PC-9 (cell line): ENCODE measurements around the gene ANTXR2. TPM values are rescaled to one million over a fixed set of nuclear protein-coding genes. Genes with fewer than 3 reads are reported as not detected.

Experiments used
- BruUV-seq: library from RNA; stranded (reverse); fragments of 400-500 nt; replicated peaks from 2 replicates; lab custom pipeline; 2021; lab: Mats Ljungman, UMichigan
- CTCF ChIA-PET: fragments of 300-600 bp; sonication (Branson Sonifier 250); formaldehyde crosslinking; loops from one replicate; lab custom pipeline; 2022; ENCODE audit warnings: antibody characterized with exemption; lab: Charles Lee
- POLR2A ChIA-PET: fragments of 300-600 bp; sonication (Branson Sonifier 250); formaldehyde crosslinking; loops from one replicate; lab custom pipeline; 2022; ENCODE audit warnings: antibody characterized with exemption; ENCODE audit not compliant: unreplicated experiment; lab: Charles Lee
- DNase-seq, 2 experiments: peaks; one replicate each; pipeline versions ENCODE4 v3.0.0 to v3.0.0-alpha.2; 2015 to 2022; ENCODE audit warnings: mixed read lengths in 1 of 2
- H2AFZ ChIP-seq: fragments of 200-600 bp; sonication (generic); 2 replicates; pipeline ENCODE4 v1.8.1; 2017; ENCODE audit warnings: antibody characterized with exemption
- H3F3A ChIP-seq: fragments of 200-600 bp; sonication (generic); 2 replicates; pipeline ENCODE4 v1.8.1; 2017; ENCODE audit warnings: antibody characterized with exemption, mild to moderate bottlenecking, low read depth; ENCODE audit not compliant: insufficient read depth
- H3K27ac ChIP-seq: fragments of 200-600 bp; sonication (generic); 2 replicates; pipeline ENCODE4 v1.6.1; 2016; ENCODE audit warnings: mixed run types
- H3K27me3 ChIP-seq: fragments of 200-600 bp; sonication (generic); 2 replicates; pipeline ENCODE4 v1.6.1; 2016; ENCODE audit warnings: low read depth, mixed run types; ENCODE audit not compliant: insufficient read depth
- H3K36me3 ChIP-seq: fragments of 200-600 bp; sonication (generic); 2 replicates; pipeline ENCODE4 v1.6.1; 2016; ENCODE audit warnings: low read depth, mixed run types
- H3K4me1 ChIP-seq: fragments of 200-600 bp; sonication (generic); replicated peaks from 2 replicates; pipeline ENCODE4 v1.6.1; 2016; ENCODE audit warnings: mixed run types; ENCODE audit not compliant: insufficient read depth
- H3K4me2 ChIP-seq: fragments of 200-600 bp; sonication (generic); 2 replicates; pipeline ENCODE4 v1.6.1; 2017; ENCODE audit warnings: mixed run types
- H3K4me3 ChIP-seq: fragments of 200-600 bp; sonication (generic); 2 replicates; pipeline ENCODE4 v1.6.1; 2016; ENCODE audit warnings: mixed run types
- H3K79me2 ChIP-seq: fragments of 200-600 bp; sonication (generic); 2 replicates; pipeline ENCODE4 v1.6.1; 2017; ENCODE audit warnings: low read depth, mixed run types
- H3K9me2 ChIP-seq: fragments of 200-600 bp; sonication (generic); 2 replicates; pipeline ENCODE4 v1.8.1; 2017; ENCODE audit warnings: mild to moderate bottlenecking; ENCODE audit not compliant: insufficient read depth
- H3K9me3 ChIP-seq: fragments of 200-600 bp; sonication (generic); 2 replicates; pipeline ENCODE4 v1.8.1; 2016; ENCODE audit warnings: low read depth; ENCODE audit not compliant: insufficient read depth
- H4K20me1 ChIP-seq: fragments of 200-600 bp; sonication (generic); 2 replicates; pipeline ENCODE4 v1.8.1; 2017; ENCODE audit not compliant: insufficient read depth
- CTCF ChIP-seq: fragments of 200-600 bp; sonication (generic); conservative IDR thresholded peaks from 2 replicates; pipeline ENCODE4 v1.6.1; 2017; ENCODE audit warnings: mixed run types, antibody characterized with exemption, mild to moderate bottlenecking, moderate library complexity
- EZH2 ChIP-seq: fragments of 200-600 bp; sonication (generic); IDR thresholded peaks from 2 replicates; pipeline ENCODE4 v1.8.0; 2017; ENCODE audit warnings: antibody characterized with exemption, low read depth
- intact Hi-C: fragments of 100-400 bp; cut with micrococcal nuclease; formaldehyde crosslinking; loops from one replicate; pipeline ENCODE4 v1.10.0; 2022; ENCODE audit not compliant: unreplicated experiment
- total RNA-seq: library from RNA; stranded (reverse); gene quantifications from 2 replicates; pipeline ENCODE4 v1.2.3, GENCODE V29; 2021

Gene ANTXR2
- total RNA-seq, 1 experiment from 2014 or later = 2.0 TPM

GRCh38 chr4:79869597-79870237 is 203.3 kb downstream of the ANTXR2 start:
- no peaks in the 10 kb centered on the region for H3K4me1 ChIP-seq
- no peak overlapping the region for H2AFZ ChIP-seq
- DNase-seq = no peak
- no peak overlapping the region for H3K4me3 ChIP-seq
- no peaks in the 10 kb centered on the region for H3K79me2 ChIP-seq
- H3K9me3 ChIP-seq = no peaks in the 10 kb centered on the region
- no peaks in the 10 kb centered on the region for H4K20me1 ChIP-seq
- CTCF ChIA-PET = no interaction called here
- TF ChIP-seq EZH2 (no peak), CTCF (no peak)
- no peaks in the 10 kb centered on the region for H3K27me3 ChIP-seq
- H3K36me3 ChIP-seq = no peaks in the 10 kb centered on the region
- H3K27ac ChIP-seq = no peak overlapping the region
- POLR2A ChIA-PET = no interaction called here
- no peaks in the 10 kb centered on the region for H3F3A ChIP-seq
- H3K4me2 ChIP-seq = no peak overlapping the region
- intact Hi-C loops = no loop called here
- BruUV-seq = no TSS peak
- no peaks in the 10 kb centered on the region for H3K9me2 ChIP-seq

GRCh38 chr4:79865201-79865597 is 207.8 kb downstream of the ANTXR2 start:
- DNase-seq = no peak
- H2AFZ ChIP-seq = no peak overlapping the region
- BruUV-seq = no TSS peak

GRCh38 chr4:79864500-79865200 is 208.4 kb downstream of the ANTXR2 start:
- Histone ChIP-seq H4K20me1 (no peaks in the 10 kb centered on the region), H3K27ac (no peak overlapping the region), H3K4me3 (no peak overlapping the region), H3K4me1 (no peaks in the 10 kb centered on the region), H3K79me2 (no peaks in the 10 kb centered on the region), H3K9me2 (no peaks in the 10 kb centered on the region), H3K36me3 (no peaks in the 10 kb centered on the region), H3F3A (no peaks in the 10 kb centered on the region), H3K9me3 (no peaks in the 10 kb centered on the region), H3K27me3 (no peaks in the 10 kb centered on the region), H2AFZ (no peak overlapping the region), H3K4me2 (no peak overlapping the region)
- TF ChIP-seq CTCF (no peak), EZH2 (no peak)
- no TSS peak for BruUV-seq
- no peak for DNase-seq
- intact Hi-C loops = no loop called here
- ChIA-PET CTCF (no interaction called here), POLR2A (no interaction called here)

More at GRCh38 chr4:79865201-79865597, 207.8 kb downstream of the ANTXR2 start:
- Histone ChIP-seq H4K20me1 (no peaks in the 10 kb centered on the region), H3K9me2 (no peaks in the 10 kb centered on the region), H3K4me1 (no peaks in the 10 kb centered on the region), H3K79me2 (no peaks in the 10 kb centered on the region), H3K4me2 (no peak overlapping the region), H3K4me3 (no peak overlapping the region), H3F3A (no peaks in the 10 kb centered on the region), H3K36me3 (no peaks in the 10 kb centered on the region), H3K9me3 (no peaks in the 10 kb centered on the region), H3K27ac (no peak overlapping the region), H3K27me3 (no peaks in the 10 kb centered on the region)
- ChIA-PET POLR2A (no interaction called here), CTCF (no interaction called here)
- TF ChIP-seq EZH2 (no peak), CTCF (no peak)
- intact Hi-C loops = no loop called here
